Tibial nerve (tissue), 4 donors: ENCODE measurements around the gene AOAH. TPM values are rescaled to one million over a fixed set of nuclear protein-coding genes. Genes with fewer than 3 reads are reported as not detected.

Experiments used
- DNase-seq, 2 donors: peaks; one replicate each; pipeline ENCODE4 v3.0.0-alpha.2; 2019; ENCODE audit warnings: low spot score in 2 of 2
- H3K27ac ChIP-seq, 4 donors: fragments of 200-600 bp; sonication (generic) in 3 of 4; one replicate each; pipeline ENCODE4 v1.5.1; 2017 to 2019; ENCODE audit warnings: mild to moderate bottlenecking in 1 of 4
- H3K27me3 ChIP-seq, 2 donors: fragments of 200-600 bp; sonication (generic) in 1 of 2; one replicate each; pipeline versions ENCODE4 v1.5.1 to v1.6.0; 2017 to 2019
- H3K36me3 ChIP-seq, 3 donors: fragments of 200-600 bp; sonication (generic); one replicate each; pipeline ENCODE4 v1.5.1; 2018 to 2019
- H3K4me1 ChIP-seq, 4 donors: fragments of 200-600 bp; sonication (generic) in 3 of 4; one replicate each; pipeline ENCODE4 v1.5.1; 2017 to 2019
- H3K4me3 ChIP-seq, 4 donors: fragments of 200-600 bp; sonication (generic) in 3 of 4; one replicate each; pipeline ENCODE4 v1.5.1; 2017 to 2019; ENCODE audit warnings: mild to moderate bottlenecking in 1 of 4, moderate library complexity in 1 of 4
- H3K9me3 ChIP-seq, 4 donors: fragments of 200-600 bp; sonication (generic) in 3 of 4; one replicate each; pipeline ENCODE4 v1.5.1; 2017 to 2019
- EP300 ChIP-seq, 2 donors: sonication (generic); formaldehyde crosslinking; IDR thresholded peaks; one replicate each; pipeline ENCODE4 v1.6.1; 2017; ENCODE audit warnings: antibody characterized with exemption in 2 of 2, mild to moderate bottlenecking in 1 of 2
- POLR2A ChIP-seq, 2 donors: fragments of 450-650 bp; IDR thresholded peaks; one replicate each; pipeline ENCODE4 v1.6.1; 2017; ENCODE audit warnings: antibody characterized with exemption in 2 of 2, mild to moderate bottlenecking in 2 of 2, moderate library complexity in 2 of 2
- WGBS, 2 donors: methylation state at CpG; one replicate each; pipeline ENCODE4 v1.1.5; 2018; 5-methylcytosine and 5-hydroxymethylcytosine counted together
- total RNA-seq, 4 donors: library from RNA; depleted of rRNA; stranded (reverse); fragments of >200 nt; gene quantifications; one replicate each; pipeline ENCODE4 v1.1.0, GENCODE V29; 2016
- TF ChIP-seq, protein P1 (sequence below), 5 experiments: fragments of 200-600 bp in 3 of 5; fragments of 450-650 bp in 2 of 5; sonication (generic) in 3 of 5; IDR thresholded peaks; one replicate each; pipeline ENCODE4 v1.5.1; 2016 to 2019; ENCODE audit warnings: antibody characterized with exemption in 5 of 5, mild to moderate bottlenecking in 3 of 5, moderate library complexity in 2 of 5

AOAH gene
- total RNA-seq, 4 donors from 2014 or later, result 7.5 to 17.8 (median 9.1) TPM

DNA sequence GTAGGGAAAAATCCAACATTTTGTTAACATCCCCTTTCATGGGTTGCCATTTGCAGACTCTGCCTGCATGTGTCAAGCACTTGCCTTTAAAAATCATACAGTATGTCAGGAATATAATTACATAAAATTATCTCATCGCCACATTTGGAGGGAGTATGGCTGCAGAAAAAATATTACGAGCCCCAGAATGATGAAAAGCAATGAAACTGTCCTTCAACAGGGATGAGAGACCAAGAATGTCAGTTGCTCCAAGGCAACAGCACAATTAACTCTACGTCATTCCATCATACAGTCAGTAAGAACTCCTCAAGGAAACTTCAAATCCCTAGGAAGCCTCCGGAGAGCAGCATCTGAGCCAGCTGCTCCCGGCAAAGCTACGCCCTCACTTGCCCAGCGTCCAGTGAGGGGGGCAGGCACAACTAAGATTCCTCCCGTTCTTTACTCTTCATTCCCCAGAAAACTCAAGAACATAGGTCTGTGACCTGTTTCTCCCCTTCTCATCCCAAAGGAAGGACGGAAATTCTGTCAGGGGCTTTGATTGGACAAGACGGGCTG lies 201.8 kb downstream of the AOAH start:
- WGBS, 2 donors, result 56 to 66% methylated on average over 10 of the region's 10 CpGs
- Histone ChIP-seq H3K27me3 (no peaks in the 10 kb centered on the region), H3K36me3 (no peaks in the 10 kb centered on the region), H3K4me3 (no peak overlapping the region), H3K27ac (no peak overlapping the region), H3K9me3 (no peaks in the 10 kb centered on the region), H3K4me1 (peaks cover 0 to 8% (median 0%) of the 10 kb centered on the region in 4 donors)
- no peak for DNase-seq
- no peak for TF ChIP-seq EP300 (IDR thresholded peaks at IDR 0.05)
- TF ChIP-seq, protein P1, sequence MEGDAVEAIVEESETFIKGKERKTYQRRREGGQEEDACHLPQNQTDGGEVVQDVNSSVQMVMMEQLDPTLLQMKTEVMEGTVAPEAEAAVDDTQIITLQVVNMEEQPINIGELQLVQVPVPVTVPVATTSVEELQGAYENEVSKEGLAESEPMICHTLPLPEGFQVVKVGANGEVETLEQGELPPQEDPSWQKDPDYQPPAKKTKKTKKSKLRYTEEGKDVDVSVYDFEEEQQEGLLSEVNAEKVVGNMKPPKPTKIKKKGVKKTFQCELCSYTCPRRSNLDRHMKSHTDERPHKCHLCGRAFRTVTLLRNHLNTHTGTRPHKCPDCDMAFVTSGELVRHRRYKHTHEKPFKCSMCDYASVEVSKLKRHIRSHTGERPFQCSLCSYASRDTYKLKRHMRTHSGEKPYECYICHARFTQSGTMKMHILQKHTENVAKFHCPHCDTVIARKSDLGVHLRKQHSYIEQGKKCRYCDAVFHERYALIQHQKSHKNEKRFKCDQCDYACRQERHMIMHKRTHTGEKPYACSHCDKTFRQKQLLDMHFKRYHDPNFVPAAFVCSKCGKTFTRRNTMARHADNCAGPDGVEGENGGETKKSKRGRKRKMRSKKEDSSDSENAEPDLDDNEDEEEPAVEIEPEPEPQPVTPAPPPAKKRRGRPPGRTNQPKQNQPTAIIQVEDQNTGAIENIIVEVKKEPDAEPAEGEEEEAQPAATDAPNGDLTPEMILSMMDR (IDR thresholded peaks at IDR 0.05), result no peak
- TF ChIP-seq POLR2A (IDR thresholded peaks at IDR 0.05), result no peak

DNA sequence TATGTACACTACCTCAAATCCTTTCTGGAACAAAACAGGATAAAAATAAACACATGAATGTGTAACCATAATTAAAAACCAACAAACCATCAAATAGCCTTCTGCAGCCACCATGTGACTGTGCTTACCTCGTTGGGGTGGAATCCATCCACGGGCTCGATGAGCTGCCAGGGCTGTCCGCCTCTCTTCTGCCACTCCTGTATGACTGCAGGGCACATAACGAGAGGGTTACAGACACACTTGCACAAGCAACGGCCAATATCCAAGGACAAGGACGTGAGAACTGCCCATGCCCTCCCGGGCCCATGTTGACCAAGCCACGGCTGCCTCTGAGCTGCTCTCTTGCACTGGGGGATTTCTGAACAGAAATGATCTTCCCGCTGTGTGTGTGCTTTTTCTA lies 202.4 kb downstream of the AOAH start:
- H3K9me3 ChIP-seq, result no peaks in the 10 kb centered on the region
- H3K36me3 ChIP-seq, result no peaks in the 10 kb centered on the region
- H3K27ac ChIP-seq, result no peak overlapping the region
- 72 to 83% methylated on average over 10 of the region's 10 CpGs for WGBS, 2 donors
- H3K4me1 ChIP-seq, result peaks cover 0 to 8% (median 0%) of the 10 kb centered on the region in 4 donors
- H3K4me3 ChIP-seq, result no peak overlapping the region
- DNase-seq, result no peak
- TF ChIP-seq, protein P1 (IDR thresholded peaks at IDR 0.05), result no peak
- TF ChIP-seq POLR2A (IDR thresholded peaks at IDR 0.05) (no peak), EP300 (IDR thresholded peaks at IDR 0.05) (no peak)
- H3K27me3 ChIP-seq, result no peaks in the 10 kb centered on the region

DNA sequence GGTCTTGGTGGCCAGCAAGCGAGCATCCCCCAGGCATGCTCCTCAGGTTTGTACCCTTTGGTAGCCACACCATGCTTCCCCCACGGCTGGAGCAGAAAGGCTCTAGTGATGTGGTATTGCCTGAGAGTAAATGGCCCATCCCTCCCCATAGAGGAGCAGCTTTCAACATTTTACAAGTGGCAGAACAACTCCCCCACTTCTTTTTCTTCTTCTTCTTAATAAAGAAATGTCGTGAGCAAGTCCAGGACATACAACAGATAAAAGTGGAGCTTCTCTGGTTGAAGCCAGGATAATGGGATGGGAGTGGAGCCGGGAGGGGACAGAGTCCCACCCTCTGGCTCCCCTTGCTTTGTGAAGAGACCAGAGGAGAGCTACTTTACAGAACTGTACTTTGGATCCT lies 203.2 kb downstream of the AOAH start:
- Histone ChIP-seq H3K9me3 (no peaks in the 10 kb centered on the region), H3K36me3 (no peaks in the 10 kb centered on the region), H3K27ac (no peak overlapping the region), H3K4me3 (no peak overlapping the region), H3K27me3 (no peaks in the 10 kb centered on the region), H3K4me1 (peaks cover 0 to 8% (median 0%) of the 10 kb centered on the region in 4 donors)
- 78 to 90% methylated on average over 4 of the region's 4 CpGs for WGBS, 2 donors
- DNase-seq, result no peak
- no peak for TF ChIP-seq POLR2A (IDR thresholded peaks at IDR 0.05)
- TF ChIP-seq EP300 (IDR thresholded peaks at IDR 0.05), result no peak
- TF ChIP-seq, protein P1 (IDR thresholded peaks at IDR 0.05), result no peak

DNA sequence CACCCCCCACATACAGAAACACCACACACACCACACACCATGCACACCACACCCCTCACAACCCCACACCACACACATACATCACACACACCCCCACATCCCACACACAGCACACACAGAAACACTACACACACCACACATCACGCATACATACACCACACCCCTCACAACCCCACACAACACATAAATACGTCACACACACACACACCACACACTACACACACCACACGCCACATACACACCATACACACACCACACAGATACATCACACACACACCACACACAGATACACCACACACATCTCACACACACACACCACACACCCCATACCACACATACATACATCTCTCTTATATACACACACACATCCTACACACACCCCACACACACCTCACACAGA lies 208.4 kb downstream of the AOAH start:
- H3K4me1 ChIP-seq, result no peaks in the 10 kb centered on the region
- DNase-seq, result no peak
- H3K36me3 ChIP-seq, result no peaks in the 10 kb centered on the region
- H3K27me3 ChIP-seq, result no peaks in the 10 kb centered on the region
- no peak overlapping the region for H3K27ac ChIP-seq
- TF ChIP-seq POLR2A (IDR thresholded peaks at IDR 0.05) (no peak), EP300 (IDR thresholded peaks at IDR 0.05) (no peak)
- TF ChIP-seq, protein P1 (IDR thresholded peaks at IDR 0.05), result no peak
- no peak overlapping the region for H3K4me3 ChIP-seq
- 91 to 96% methylated on average over 3 of the region's 3 CpGs for WGBS, 2 donors
- H3K9me3 ChIP-seq, result no peaks in the 10 kb centered on the region

DNA sequence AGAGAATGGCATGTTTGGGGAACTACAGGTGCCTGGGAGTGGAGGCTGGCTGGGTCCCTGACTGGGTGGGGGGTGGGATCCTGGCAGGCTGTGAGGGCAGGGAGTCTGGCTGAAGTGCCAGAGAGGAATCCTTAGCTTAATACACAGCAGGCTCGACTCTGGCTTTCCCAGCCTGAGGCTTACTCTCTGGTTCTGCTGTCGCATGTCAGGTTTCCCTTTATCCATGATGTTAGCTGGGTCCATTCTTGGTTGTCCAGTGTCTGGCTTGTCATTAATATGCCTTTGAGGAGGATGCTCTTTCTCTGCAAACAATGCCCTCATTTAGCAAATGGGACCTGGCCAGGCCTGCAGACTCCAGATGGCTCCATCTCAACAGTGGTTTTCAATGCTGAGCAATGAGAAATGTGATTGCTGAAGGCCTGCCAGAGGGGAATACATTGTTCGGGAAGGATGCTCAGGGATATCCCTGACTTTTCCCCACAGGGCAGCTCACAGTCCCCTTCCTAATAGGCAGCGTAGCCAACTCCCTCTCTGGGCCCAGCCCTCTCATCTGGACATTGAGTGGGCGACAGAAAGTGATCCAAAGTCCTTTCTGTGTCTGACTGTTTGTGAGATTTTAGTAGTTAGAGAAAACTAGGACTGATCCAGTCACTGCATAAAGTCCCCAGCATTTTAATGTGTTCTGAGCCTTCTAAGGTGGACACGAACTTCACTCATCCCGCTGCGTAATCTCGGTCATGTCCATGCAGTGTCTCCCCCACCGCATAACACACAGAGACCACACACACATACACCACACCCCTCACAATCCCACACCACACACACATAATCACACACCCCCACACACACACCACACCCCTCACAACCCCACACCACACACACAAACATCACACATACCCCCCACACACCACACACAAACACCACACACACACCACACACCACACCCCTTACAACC lies 209.7 kb downstream of the AOAH start:
- Histone ChIP-seq H3K4me3 (no peak overlapping the region), H3K36me3 (no peaks in the 10 kb centered on the region), H3K27ac (no peak overlapping the region), H3K27me3 (no peaks in the 10 kb centered on the region), H3K9me3 (no peaks in the 10 kb centered on the region), H3K4me1 (no peaks in the 10 kb centered on the region)
- no peak for DNase-seq
- TF ChIP-seq EP300 (IDR thresholded peaks at IDR 0.05), result no peak
- no peak for TF ChIP-seq POLR2A (IDR thresholded peaks at IDR 0.05)
- 79 to 82% methylated on average over 10 of the region's 10 CpGs for WGBS, 2 donors
